HG02938 (cell line): ENCODE data around the gene GPD2.

ENCODE experiments used
- ATAC-seq: cut with Tn5 transposase; IDR thresholded peaks from one replicate; pipeline ENCODE4 v1.9.1; 2021; ENCODE audit warnings: mild to moderate bottlenecking, moderate library complexity; ENCODE audit not compliant: unreplicated experiment

GPD2 gene

DNA sequence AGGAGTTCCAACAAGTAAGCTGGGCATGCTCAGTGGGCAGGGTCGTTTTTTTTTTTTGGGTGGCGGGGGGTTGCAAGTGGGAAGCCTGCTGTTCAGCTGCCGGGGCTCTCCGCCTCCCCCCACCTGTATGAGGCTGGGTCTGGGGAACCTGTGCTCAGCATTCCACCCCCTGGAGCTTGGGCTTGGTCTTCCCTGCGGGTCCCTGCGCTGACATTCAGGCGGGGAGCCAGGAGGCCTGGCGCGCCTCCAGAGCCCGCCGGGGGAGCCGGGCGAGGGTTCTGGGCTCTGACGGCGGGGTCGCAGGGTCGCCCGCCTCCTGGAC, 822 bp upstream of the GPD2 start:
- no peak for ATAC-seq

DNA sequence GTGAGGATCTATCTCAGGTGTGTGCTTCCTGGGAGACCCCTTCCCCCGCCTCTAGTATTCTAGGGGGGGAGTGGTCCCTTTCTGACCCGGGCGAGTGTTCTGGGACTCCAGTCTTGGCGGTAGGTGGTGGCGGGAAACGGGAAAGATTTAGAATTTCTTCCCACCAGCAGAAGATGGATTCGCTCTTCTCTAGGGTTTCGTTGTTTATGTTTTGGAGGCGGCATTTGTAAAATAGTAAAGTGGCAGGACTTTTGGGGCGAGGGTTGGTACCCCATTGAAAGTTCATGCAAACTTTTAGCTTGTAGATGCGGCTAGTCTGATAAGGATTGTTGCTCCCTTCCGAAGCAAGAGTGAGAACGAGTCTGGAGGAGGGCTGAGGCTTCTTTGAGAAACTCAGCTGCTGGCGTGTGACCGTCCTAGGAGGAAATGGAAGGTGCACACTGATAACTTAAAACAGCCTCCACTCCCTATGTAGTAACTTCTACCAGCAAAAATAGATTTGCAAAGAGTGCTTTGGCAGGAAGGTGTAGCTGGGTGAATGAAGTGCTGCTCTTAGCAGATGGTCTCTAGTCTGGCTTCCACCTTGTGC, 412 bp downstream of the GPD2 start:
- ATAC-seq: peak; percentile 54

DNA sequence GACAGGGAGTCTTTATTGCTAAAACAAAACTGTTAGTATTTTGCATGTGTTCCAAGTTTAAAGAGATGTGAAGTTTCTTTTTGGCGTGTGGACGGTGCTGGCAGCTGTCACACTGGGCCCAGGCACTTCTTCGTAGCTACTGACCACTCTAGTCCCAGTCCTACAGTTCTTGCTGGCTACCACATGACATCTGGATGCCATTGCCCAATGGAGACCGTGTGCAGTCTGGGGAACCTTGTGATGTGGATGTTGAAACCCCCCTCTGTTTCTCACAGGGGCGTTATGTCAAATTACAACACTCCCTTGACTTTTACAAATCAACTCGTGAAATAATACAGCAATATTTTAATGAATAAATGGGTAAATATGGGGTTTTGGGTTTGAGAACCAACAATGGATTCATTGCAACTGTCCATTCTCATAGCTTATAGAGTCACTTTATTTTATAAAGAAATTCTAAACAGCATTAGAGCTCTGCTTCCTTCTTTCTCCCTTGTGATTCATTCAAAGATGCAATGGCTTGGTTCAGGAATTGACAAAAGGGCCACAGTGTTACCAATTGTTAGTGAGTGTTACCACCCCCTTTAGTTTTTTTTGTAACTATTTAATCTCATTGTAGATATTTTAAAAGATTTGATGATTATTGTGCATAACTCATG, 1.2 kb downstream of the GPD2 start:
- peak; percentile 12 for ATAC-seq

DNA sequence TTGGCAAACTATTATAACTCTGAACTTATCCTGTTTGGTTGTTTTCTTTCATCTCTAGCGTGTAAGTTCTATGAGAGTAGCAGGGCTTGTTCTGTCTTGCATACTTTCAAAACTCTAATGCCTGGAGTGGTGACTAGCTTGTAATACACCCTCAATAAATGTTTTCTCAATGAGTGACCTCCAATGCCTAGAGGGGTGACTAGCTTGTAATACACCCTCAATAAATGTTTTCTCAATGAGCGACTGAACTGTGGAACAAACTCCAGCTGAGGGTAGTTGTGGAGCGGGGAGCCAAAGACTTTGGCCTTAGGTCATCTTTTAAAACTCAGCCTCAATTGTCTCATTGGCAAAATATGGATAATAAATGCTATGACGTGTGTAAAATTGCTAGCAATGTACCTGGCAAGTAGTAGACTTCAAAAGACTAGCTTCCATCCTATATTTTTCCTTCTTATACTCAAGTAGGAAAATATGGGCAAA, 1.8 kb downstream of the GPD2 start:
- no peak for ATAC-seq

DNA sequence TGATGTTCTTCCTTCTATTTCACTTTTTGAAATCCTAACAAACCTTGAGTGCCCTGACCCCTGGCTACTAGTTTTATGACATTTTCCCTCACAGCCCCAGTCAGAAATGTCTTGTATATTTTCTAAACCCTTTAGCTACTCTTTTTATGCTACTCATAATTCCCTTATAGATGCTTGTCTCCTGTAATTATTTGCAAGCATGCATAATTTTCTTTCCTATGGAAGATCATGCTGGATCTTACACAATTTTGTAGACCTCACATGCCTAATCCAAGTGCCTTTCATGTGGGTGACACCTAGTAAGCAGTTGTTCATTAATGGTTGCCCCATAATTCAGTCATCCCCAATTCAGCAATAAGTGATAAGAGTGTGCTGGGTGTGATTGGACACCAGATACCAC, 6.9 kb downstream of the GPD2 start:
- ATAC-seq: no peak

DNA sequence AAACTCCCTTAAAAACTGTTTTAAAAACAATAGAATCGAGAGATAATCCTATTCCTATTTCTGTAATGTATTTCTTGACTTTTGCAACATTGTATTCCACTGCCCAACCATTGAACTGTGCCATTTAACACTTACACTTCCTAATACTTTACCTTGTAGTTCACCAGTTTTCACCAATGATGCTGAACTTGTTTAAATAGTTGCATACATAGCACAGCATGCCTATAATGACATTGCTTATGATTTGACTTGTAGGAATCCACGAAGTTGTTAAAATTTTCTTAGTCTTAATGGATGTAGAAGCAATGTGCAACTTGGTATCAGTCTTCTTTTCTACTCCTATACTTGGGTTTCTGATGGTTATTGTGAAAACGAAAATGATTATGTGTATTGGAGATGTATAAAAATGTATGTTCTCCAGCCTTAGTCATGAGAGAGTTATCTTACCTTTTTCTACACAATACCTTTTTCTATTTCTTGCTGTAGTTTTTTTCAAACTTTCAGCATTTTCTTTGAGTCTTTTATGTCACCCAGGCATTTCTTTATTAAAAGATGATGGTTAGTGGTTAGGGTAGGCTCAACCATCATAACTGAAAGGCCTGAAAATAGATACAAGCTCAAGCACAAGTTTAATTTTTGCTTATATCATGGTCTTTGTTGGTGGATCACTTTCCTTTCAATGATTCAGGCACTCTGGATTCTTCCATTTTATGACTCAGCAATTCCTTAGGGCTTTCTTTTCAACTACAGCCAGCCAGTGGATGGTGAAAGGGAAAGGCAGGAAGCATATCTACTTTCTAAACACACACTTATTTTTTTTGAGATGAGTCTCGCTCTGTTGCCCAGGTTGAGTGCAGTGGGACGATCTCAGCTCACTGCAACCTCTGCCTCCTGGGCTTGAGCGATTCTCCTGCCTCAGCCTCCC, 9.4 kb downstream of the GPD2 start:
- peak; percentile 76 for ATAC-seq

DNA sequence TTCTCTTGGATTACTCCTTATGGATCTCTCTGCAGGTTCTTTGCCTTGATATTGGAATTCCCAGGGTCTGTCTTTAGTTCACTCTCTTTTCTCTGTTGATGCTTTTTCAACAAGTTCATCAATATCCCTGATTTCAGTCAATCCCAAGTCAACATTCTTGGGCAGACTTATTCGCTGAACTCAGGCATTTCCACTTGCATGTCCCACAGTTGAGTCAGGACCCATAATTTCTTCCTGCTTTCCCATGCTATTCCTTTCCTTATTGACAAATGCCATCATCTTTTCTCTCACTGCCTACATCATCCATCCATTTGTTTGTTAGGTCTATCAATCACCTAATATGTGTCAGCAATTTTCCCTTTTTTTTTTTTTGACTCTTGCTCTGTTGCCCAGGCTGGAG, 11.6 kb downstream of the GPD2 start:
- no peak for ATAC-seq

DNA sequence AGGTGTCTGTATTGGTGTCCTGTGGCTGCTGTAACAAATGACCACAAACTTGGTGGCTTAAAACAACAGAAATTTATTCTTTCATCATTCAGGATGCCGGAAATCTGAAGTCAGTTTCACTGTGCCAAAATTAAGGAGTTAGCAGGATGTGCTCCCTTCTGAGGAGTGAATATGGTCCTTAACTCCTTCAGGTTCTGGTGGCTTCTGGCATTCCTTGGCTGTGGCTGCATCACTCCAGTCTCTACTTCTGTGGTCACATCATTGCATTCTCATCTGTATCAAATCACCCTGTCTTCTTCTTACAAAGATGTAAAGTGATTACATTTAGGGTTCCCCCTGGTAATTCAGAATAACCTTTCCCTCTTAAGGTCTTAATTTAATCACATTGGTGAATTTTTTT, 12.6 kb downstream of the GPD2 start:
- no peak for ATAC-seq

DNA sequence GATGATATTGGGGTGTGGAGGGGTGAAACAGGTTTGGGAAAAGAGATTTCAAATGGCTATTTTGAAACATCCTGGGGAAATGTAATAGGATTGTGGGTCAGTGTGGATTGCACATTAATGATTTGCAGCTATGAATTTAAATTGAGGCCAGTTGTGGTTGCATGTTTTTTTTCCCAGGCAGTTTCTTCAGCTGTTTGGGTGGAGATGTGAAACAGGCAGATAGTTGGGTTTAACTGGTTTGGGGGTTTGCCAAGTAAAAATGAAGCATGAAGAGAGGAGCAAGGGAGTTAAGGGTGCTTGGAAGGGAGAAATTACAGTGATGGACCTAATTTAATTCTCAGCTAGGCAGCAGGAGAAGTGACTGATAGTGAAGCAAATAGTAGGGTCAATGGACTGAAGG, 16.8 kb downstream of the GPD2 start:
- no peak for ATAC-seq

DNA sequence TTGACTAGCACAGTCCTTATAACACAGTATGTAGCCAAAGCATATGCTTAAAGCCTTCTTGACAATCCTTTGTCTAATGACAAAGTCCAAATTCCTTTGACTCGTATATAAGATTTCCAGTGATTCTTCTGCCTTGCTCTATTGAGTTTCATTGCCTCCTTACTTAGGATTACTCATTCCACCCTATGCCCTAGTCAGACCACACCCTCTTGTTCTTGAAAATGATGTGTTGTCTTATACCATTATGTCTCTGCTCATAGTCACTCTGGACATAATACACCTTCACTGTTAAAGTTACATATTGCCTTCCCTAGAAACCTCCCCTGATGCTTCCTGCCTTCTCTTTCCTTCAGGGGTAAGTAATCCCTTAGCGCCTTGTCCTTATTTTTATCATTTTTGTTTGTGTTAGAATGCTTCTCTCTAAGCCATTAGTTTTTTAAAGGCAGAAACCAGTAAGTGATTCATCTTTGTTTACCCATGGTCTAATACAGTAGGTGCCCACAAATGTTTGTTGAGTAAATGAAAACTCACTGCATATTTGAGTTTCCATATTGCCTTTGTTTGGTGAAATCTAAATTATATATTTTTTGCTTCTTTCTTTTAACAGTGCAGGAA, 19.3 kb downstream of the GPD2 start:
- peak; percentile 51 for ATAC-seq

DNA sequence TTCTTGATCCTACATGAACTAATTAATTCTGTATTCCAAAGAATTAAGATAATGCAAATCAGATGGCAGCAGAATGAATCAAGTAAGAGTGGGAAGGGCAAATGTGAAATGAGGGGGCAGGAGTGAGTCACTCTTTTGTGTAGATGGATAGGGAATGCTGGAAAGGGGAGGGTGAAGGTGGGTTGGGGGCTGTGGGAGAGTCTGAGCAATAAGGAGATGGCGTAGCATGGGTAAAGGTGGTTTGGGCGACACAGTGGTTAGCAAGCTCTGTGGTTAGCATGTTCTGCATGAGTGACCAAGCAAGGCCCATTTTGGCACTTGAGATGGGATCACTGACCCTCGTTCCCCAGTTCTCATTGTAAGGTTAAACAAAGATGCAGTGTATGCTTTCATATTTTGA, 20.4 kb downstream of the GPD2 start:
- ATAC-seq: no peak

DNA sequence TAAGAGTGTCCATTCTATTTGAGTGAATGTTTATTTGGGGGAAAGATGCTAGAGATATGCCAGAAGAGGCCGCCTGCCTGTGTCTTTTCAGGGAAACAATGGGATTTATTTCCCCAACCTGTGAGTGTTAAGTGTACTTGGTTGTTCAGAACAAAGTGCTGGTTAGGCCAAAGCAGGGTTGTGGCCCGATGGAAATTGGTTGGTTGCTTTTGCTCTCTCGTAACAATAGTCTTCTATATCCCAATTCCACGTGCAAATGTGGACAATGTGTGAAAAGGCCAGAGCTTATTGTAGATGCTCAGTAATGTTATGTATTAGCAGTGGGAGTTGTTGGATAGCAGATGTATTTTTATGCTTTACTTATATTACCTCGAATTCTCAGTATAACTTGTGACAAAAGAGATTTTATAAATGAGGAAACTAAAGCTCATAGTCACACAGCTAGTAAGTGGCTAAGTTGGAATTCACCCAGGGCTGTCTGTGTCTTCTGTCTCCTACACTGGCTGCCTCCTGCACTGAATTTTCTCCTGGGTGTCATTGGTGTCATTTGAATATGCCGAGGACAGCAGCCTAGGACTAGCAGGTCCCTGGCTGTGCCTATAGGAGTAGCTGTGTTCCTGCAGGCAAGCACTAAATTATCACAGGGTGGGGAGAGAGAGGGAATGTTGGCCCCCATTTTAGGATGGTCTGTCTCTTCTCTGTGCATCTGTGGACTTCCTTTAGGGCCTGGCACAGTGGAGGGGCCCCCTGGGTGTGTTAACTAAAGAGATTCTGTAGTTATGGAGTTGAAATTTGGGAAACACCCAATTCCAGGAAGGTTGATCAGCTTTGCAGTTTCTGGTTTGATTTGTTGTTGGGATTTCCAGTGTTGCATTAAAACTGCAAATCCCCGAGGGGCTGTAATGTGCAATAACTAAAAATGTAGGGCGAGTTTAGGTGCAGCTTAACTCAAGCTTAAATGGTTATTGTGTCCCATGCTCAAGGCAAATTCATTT, 21.6 kb downstream of the GPD2 start:
- no peak for ATAC-seq

DNA sequence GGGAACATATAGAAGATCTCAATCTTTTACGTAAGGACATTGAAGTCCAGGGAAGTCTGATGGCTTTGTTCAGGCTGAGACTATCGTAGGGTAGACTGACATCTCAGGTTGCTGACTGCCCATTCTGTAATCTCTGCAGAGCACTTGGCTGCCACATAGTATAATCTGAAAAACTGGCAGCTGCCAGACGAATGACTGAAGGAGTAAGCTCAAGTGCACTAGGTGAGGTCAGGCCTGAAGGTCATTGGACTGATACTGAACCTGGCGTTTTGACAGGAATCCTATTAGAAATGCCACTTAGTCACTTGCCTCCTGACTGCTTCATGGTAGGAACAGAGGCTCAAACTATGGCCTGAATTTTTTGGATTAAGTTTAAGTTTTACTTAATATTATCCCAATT, 23.5 kb downstream of the GPD2 start:
- ATAC-seq: no peak

DNA sequence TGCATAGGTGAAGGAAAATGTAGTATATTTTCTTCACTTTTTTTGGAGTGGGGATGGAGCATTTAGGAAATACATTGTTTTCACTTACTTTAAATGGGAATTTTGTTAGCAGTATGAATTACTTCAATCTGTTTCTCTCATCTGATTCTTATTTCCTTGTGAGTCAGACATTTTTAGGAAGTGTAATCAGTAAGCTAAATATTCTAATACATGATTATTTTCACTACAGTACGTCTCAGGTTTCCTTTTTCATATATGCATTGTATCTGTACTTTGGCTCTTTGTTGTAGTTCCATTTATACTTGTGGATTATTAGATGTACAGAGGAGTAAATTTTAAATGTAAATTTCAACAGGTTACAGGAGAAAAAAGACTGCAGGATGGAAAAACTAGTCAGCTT, 27.9 kb downstream of the GPD2 start:
- ATAC-seq: no peak

DNA sequence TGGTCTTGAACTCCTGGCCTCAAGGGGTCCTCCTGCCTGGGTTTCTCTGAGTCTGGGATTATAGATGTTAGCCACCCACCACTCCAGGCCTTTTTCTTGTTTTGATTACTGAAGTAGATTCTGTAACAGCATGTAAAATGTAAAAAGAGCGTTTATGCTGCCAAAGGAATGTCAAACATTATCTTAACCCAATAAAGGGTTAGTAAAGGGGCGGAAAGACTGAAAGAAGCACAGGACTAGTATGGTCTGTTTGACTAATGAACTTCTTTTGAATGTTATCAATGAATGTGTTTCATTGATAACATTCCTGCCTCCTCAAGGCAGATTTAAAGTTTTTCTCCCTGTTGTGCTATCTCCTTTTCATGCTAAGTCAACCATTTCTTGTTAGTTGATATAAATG, 29.4 kb downstream of the GPD2 start:
- ATAC-seq: no peak

DNA sequence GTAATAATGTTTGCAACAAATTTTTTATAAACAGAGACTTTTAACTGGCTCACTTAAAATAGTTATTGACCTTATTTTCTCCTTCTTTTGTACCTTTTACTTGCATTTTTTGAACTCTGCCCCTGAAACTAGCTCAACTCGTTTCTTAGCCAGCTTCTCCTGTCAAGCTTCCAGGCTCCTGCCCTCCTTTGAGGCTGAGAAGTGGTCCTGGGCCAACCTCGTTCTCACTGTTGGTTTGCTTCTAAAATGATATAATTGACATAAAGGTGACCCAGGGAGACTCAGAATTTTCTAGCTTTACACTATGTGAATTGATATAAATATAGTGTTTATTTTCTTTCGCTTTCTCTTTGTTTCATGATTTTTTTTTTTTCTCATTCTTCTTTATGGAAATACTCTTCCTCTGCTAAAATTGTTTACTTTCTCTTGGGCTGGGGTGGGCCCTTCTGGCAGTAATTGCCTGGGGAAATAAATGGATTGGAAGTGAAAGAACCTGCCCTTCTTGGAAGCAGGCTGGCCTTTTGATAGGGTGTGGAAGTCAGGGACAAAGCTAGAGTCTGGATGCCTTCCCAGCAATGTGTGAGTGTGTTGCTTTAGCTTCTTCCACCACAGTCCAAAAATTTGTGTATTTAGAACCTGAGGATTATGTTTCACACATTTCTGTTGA, 30.7 kb downstream of the GPD2 start:
- no peak for ATAC-seq

DNA sequence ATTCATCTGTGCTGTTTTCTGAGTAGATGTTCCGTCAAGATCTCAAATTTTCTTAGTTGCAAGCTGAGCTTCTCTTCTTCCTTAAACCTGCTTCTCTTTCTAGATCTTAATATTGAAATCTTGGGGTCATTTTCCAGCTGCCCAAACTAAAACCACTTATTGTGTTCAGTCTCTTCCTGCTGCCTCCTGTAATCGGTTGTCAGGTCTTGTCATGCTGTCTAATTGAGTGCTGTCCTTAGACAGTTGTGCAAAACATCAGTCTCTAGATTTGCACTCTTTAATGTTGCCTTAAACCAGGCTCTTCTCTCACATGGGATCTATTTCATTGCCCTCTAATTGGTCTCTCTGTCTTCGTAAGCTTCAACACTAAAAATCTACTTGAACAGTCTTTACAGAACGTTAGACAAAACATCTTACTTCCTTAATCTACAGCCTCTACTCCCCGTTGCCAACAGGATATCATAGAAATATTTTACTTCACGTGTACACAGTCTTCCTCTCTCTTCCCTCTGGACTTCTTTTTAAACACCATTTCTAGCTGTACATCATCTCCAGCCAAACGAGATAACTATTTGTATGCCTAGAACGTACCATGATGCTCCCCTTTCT, 34.9 kb downstream of the GPD2 start:
- ATAC-seq: no peak

DNA sequence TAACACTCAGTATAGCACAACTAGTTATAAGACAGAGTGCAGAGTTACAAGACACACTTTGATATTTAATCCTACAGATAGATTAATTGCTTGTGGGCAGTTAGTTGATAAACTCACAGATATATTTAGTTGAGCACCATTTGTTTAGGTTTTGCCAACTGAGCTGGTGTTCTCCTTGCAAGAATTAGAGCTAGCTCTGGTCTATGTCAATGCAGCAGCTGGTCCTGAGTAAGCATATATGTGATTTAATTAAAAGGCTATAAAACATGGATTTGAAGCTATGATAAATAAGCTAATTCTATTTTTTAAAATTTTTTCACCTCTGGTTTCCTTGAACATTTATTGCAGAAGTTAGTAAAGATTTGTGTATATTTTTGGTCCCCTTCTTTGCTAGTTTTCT, 35.6 kb downstream of the GPD2 start:
- ATAC-seq: no peak

DNA sequence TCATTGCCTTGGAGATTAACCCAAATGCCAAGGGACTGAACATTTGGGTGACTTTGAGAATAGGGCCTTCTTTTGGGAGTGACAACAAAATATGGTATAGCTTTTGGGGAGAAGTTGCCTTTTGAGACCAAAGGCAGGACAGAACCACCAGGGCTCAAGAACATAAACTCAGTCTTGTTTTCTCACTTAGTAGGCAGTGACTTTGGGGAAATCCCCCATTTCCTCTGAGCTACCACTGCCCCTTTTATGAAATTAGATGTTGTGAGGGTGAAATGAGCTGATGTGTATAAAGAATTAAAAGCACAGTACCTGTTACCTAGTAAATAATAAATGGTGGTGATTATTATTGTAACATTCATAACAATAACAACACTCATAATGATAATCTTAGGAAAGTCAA, 36.5 kb downstream of the GPD2 start:
- ATAC-seq: peak; percentile 45
